Keratinocyte (primary cell): ENCODE data around the gene WDR4. TPM values are rescaled to one million over a fixed set of nuclear protein-coding genes. Genes with fewer than 3 reads are reported as not detected.

ENCODE experiments used
- DNase-seq: peaks from one replicate; pipeline ENCODE4 v3.0.0-alpha.2; 2011; ENCODE audit warnings: low read depth, missing footprints, low spot score
- FAIRE-seq: peaks from 2 replicates; lab custom pipeline; 2011; peaks lifted over from hg19 to GRCh38; lab: Jason Lieb, UNC
- H2AFZ ChIP-seq: 2 replicates; pipeline ENCODE4 v1.6.0; 2012; ENCODE audit warnings: low read length, control low read depth, inconsistent platforms; ENCODE audit not compliant: control insufficient read depth
- H3K27ac ChIP-seq: 2 replicates; pipeline ENCODE4 v1.5.1; 2011; ENCODE audit warnings: low read length; ENCODE audit not compliant: control insufficient read depth, insufficient read depth
- H3K27me3 ChIP-seq: 3 replicates; pipeline ENCODE4 v1.6.0; 2011; ENCODE audit warnings: low read length; ENCODE audit not compliant: control insufficient read depth, insufficient read depth; ENCODE audit errors: extremely low read depth
- H3K36me3 ChIP-seq, 2 experiments: 2 replicates in 1 of 2; 3 replicates in 1 of 2; pipeline ENCODE4 v1.5.1; 2011; ENCODE audit warnings: low read length in 2 of 2, mild to moderate bottlenecking in 1 of 2; ENCODE audit not compliant: control insufficient read depth in 2 of 2, insufficient read depth in 2 of 2; ENCODE audit errors: extremely low read depth in 1 of 2
- H3K4me1 ChIP-seq: 3 replicates; pipeline ENCODE4 v1.5.1; 2011; ENCODE audit warnings: low read length; ENCODE audit not compliant: control insufficient read depth, insufficient read depth; ENCODE audit errors: extremely low read depth
- H3K4me2 ChIP-seq: 3 replicates; pipeline ENCODE4 v1.6.0; 2011; ENCODE audit warnings: low read depth, low read length; ENCODE audit not compliant: control insufficient read depth, insufficient read depth; ENCODE audit errors: extremely low read depth
- H3K4me3 ChIP-seq, 3 experiments: fragments of 200-600 bp in 1 of 3; sonication (generic) in 1 of 3; 2 replicates in 2 of 3; 3 replicates in 1 of 3; pipeline ENCODE4 v1.5.1; 2011 to 2016; ENCODE audit warnings: low read length in 3 of 3, mild to moderate bottlenecking in 3 of 3, control low read depth in 2 of 3, inconsistent platforms in 1 of 3, low read depth in 1 of 3, mixed read lengths in 1 of 3, mixed run types in 1 of 3, moderate library complexity in 1 of 3; ENCODE audit not compliant: control insufficient read depth in 2 of 3, insufficient read depth in 2 of 3; ENCODE audit errors: extremely low read depth in 1 of 3
- H3K79me2 ChIP-seq: 2 replicates; pipeline ENCODE4 v1.6.0; 2012; ENCODE audit warnings: low read length; ENCODE audit not compliant: control insufficient read depth, insufficient read depth
- H3K9ac ChIP-seq: 3 replicates; pipeline ENCODE4 v1.6.0; 2011; ENCODE audit warnings: low read length; ENCODE audit not compliant: control insufficient read depth, insufficient read depth; ENCODE audit errors: extremely low read depth
- H3K9me1 ChIP-seq: 3 replicates; pipeline ENCODE4 v1.6.0; 2011; ENCODE audit warnings: low read length; ENCODE audit not compliant: control insufficient read depth, insufficient read depth; ENCODE audit errors: extremely low read depth
- H3K9me3 ChIP-seq: 2 replicates; pipeline ENCODE4 v1.5.1; 2012; ENCODE audit warnings: low read depth, low read length; ENCODE audit not compliant: control insufficient read depth
- H4K20me1 ChIP-seq: 3 replicates; pipeline ENCODE4 v1.6.0; 2011; ENCODE audit warnings: low read length; ENCODE audit not compliant: control insufficient read depth, insufficient read depth; ENCODE audit errors: extremely low read depth
- EZH2 ChIP-seq: IDR thresholded peaks from one replicate; pipeline ENCODE4 v1.6.1; 2012; ENCODE audit warnings: inconsistent platforms, mild to moderate bottlenecking, low read length, moderate library complexity
- dilution Hi-C: fragments of 300-500 bp; cut with MboI; formaldehyde crosslinking; loops from one replicate; pipeline ENCODE4 v1.7.0; 2020; ENCODE audit warnings: low sequenced_read_pairs; ENCODE audit not compliant: extremely low pct_ligation_motif_present
- polyA plus RNA-seq, 5 experiments: library from polyadenylated mRNA; depleted of rRNA in 3 of 5; stranded (reverse) in 3 of 5; stranded (forward) in 1 of 5; unstranded in 1 of 5; fragments of >200 nt; gene quantifications; 1 replicate in 1 of 5; 2 replicates in 3 of 5; 3 replicates in 1 of 5; pipeline versions ENCODE4 v1.2.1 to v1.2.3, GENCODE V29; 2011 to 2012; ENCODE audit warnings: missing spikeins in 2 of 5, low read depth in 1 of 5, low replicate concordance in 1 of 5
- TF ChIP-seq, protein P1 (sequence below), 3 experiments: IDR thresholded peaks in 1 of 3; conservative IDR thresholded peaks in 1 of 3; optimal IDR thresholded peaks in 1 of 3; 2 replicates in 2 of 3; 3 replicates in 1 of 3; pipeline versions ENCODE3 to v1.5.1; 2011; ENCODE audit warnings: low read length in 3 of 3, mild to moderate bottlenecking in 3 of 3, moderate library complexity in 2 of 3, control low read depth in 1 of 3, inconsistent platforms in 1 of 3; ENCODE audit not compliant: insufficient read depth in 2 of 3; ENCODE audit errors: extremely low read depth in 1 of 3

WDR4 gene
- polyA plus RNA-seq, 1 donor (not counting 4 experiments of a cell fraction or from before 2014, with no cell fraction given), result 14.9 TPM

DNA sequence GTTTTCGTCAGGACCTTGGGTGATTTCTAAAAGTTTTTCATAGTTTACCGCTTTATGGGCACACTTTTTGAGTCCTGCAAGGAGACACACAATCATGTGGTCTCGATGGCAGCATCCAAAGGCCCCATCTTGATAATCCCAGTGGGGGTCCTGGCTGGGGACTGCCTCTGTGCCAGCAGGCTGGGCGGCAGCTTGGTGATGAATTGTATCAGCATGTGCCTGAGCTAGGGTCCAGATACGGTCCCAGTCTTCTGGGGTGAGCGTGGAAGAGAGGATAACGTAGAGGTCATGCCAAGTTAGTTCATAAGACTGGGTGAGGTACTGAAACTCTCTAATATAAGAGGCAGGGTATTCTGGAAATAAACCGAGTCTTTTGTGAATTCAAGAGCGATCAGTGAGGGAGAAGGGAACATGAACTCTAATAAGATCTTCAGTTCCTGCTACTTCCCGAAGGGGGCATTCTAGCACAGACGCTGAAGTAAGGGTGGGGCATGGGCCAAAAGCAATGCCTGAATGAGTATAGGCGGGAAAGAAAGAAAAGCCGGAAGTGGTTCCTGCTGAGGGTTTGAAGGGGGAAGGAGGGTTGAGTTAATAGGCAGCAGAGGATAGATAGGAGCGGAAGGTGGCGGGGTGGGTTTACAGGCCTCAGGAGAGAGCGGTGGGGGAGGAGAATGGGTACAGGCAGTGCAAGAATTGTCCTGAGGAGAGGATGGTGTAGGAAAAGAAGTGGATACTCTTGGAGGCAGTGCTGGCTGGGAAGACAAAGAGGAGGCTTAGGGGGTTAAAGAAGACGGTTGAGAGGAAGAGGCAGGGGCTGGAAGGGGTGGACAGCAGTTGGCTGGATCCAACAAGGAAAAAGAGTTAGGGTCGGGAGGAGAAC lies 44.5 kb upstream of the WDR4 start:
- no peak overlapping the region for H3K4me3 ChIP-seq
- H3K27me3 ChIP-seq, result no peaks in the 10 kb centered on the region
- peak overlapping the region; percentile 35 for H3K9ac ChIP-seq
- peaks cover 4% of the 10 kb centered on the region for H3K4me1 ChIP-seq
- H3K9me1 ChIP-seq, result no peaks in the 10 kb centered on the region
- no peaks in the 10 kb centered on the region for H4K20me1 ChIP-seq
- peak overlapping the region; percentile 78 for H2AFZ ChIP-seq
- no peaks in the 10 kb centered on the region for H3K9me3 ChIP-seq
- no peak for TF ChIP-seq EZH2
- TF ChIP-seq, protein P1, sequence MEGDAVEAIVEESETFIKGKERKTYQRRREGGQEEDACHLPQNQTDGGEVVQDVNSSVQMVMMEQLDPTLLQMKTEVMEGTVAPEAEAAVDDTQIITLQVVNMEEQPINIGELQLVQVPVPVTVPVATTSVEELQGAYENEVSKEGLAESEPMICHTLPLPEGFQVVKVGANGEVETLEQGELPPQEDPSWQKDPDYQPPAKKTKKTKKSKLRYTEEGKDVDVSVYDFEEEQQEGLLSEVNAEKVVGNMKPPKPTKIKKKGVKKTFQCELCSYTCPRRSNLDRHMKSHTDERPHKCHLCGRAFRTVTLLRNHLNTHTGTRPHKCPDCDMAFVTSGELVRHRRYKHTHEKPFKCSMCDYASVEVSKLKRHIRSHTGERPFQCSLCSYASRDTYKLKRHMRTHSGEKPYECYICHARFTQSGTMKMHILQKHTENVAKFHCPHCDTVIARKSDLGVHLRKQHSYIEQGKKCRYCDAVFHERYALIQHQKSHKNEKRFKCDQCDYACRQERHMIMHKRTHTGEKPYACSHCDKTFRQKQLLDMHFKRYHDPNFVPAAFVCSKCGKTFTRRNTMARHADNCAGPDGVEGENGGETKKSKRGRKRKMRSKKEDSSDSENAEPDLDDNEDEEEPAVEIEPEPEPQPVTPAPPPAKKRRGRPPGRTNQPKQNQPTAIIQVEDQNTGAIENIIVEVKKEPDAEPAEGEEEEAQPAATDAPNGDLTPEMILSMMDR (optimal IDR thresholded peaks at IDR 0.05 in 1 of 3, IDR thresholded peaks at IDR 0.05 in 1 of 3, conservative IDR thresholded peaks at IDR 0.05 in 1 of 3; ENCODE audit: extremely low read depth in 1 of 3, insufficient read depth in 2 of 3, low read length in 3 of 3), result peak; percentile 63 to 87 (median 79)
- FAIRE-seq (peak; percentile 74), DNase-seq (peak; percentile 73)
- dilution Hi-C loops, result no loop called here
- no peaks in the 10 kb centered on the region for H3K36me3 ChIP-seq
- peak overlapping the region; percentile 55 for H3K4me2 ChIP-seq
- H3K27ac ChIP-seq, result peak overlapping the region; percentile 42
- no peaks in the 10 kb centered on the region for H3K79me2 ChIP-seq

GRCh38 chr21:42922918-42923317 lies 43.6 kb upstream of the WDR4 start:
- Histone ChIP-seq H3K4me3 (no peak overlapping the region), H4K20me1 (no peaks in the 10 kb centered on the region), H3K9ac (no peak overlapping the region), H3K27me3 (no peaks in the 10 kb centered on the region), H3K9me3 (no peaks in the 10 kb centered on the region), H2AFZ (no peak overlapping the region), H3K36me3 (no peaks in the 10 kb centered on the region), H3K4me1 (peaks cover 4% of the 10 kb centered on the region), H3K79me2 (no peaks in the 10 kb centered on the region), H3K27ac (no peak overlapping the region), H3K4me2 (no peak overlapping the region), H3K9me1 (no peaks in the 10 kb centered on the region)
- FAIRE-seq (no peak), DNase-seq (no peak)
- TF ChIP-seq EZH2, result no peak
- TF ChIP-seq, protein P1 (optimal IDR thresholded peaks at IDR 0.05 in 1 of 3, IDR thresholded peaks at IDR 0.05 in 1 of 3, conservative IDR thresholded peaks at IDR 0.05 in 1 of 3; ENCODE audit: extremely low read depth in 1 of 3, insufficient read depth in 2 of 3, low read length in 3 of 3), result no peak
- dilution Hi-C loops, result no loop called here
